ENCODE data around the gene FARP1.

FARP1 gene

DNA sequence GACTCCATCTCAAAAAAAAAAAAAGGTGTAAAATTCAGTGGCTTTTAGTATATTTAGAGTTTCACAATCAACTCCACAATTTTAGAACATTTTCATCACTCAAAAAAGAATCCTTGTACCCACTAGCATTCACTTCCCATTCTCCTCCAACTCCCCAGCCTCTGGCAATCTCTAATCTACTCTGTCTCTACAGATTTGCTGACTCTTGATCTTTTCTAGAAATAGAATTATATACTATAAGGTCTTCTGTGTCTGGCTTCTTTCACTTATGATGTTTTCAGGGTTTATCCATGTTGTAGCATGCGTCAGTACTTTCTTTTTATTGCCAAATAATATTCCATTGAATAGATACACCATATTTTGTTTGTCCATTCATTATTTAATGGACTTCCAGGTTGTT is 8.0 kb upstream of the FARP1 start:
- no peak for DNase-seq

DNA sequence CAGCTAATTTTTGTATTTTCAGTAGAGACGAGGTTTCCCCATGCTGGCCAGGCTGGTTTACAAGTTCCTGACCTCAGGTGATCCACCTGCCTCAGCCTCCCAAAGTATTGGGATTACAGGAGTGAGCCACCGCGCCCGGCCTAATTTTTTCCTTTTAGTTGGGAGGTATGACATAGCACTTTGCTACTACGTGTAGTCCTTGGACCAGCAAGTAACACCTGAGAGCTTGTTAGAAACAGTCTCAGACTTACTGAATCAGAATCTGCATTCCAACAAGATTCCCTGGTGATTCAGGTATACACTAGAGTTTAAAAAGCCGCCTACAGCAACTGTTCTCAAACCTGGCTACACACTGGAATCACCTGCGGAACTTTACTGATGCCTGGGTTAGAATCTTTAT is 1.8 kb upstream of the FARP1 start:
- no peak for DNase-seq

- DNase-seq = peak; percentile 79
These were observed 1.1 kb upstream of the FARP1 start for GRCh38 chr13:98141509-98142379.

DNA sequence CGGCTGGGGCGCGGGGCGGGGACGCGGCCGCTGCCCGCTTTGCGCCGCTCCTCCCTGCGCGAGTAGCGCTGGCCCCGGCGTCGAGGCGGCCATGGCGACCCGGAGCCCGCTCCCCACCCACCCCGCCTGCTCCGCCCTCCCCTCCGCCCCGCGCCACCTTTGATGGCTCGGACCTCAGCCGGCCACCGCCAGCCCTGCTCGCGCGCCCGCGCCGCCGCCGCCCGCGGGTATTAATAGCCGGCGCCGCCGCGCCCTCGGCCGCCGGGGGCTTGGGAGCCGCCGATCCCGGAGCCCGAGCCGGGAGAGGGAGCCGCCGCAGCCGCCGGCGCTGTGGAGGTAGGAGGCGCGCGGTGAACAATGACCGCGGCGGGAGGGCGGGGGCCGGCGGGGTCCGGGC is 261 bp downstream of the FARP1 start:
- no peak for DNase-seq

DNA sequence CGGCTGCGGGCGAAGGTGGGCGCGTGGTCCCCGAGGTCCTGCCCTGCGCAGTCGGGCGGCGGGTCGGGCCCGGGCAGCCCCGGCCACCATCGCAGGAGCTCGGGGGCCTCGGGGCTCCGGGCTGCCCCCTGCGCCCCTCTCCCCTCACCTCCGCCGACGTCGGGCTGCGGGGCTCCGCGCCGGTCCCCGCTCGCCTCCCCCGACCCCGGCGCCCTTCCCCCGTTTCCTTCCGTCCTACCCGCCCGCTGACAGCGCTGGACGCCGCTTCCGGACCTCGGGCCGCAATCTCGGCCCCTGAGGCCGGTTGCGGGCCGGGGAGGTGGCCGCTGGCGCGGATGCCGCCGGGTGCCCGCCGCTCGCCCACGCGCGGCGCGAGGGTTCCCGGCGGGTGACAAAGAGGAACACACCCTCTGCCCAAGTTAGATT is 720 bp downstream of the FARP1 start:
- DNase-seq = no peak

- DNase-seq = peak; percentile 79
These were observed 1.3 kb downstream of the FARP1 start for GRCh38 chr13:98144027-98144741.

DNA sequence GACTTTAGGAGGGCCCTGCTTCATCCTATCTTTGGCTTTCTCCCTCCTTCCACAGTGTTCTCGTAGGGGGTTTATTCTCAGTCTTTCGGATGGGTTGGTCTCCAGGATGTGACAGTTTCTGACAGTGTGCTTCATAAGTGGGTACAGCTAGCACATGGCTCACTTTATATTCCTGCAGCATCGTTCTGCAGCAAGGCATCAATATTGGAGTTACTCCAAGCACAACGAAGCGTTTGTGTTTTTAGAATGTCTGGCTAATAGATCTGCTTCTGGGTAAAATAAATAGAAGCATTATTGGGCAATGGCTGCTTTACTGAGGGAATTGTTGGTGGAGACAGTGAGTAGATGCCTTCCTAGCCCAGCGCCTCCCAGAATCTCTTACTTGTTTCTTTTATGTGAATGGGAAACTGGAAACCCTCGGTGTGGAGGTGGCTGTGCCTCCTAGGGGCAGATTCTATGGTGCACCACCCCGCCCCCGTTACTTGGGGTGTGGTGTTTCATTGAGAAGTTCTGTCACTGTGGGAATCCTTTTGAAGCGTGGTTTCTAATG is 2.0 kb downstream of the FARP1 start:
- peak; percentile 83 for DNase-seq

GRCh38 chr13:98147521-98147920 is 4.6 kb downstream of the FARP1 start:
- no peak for DNase-seq

DNA sequence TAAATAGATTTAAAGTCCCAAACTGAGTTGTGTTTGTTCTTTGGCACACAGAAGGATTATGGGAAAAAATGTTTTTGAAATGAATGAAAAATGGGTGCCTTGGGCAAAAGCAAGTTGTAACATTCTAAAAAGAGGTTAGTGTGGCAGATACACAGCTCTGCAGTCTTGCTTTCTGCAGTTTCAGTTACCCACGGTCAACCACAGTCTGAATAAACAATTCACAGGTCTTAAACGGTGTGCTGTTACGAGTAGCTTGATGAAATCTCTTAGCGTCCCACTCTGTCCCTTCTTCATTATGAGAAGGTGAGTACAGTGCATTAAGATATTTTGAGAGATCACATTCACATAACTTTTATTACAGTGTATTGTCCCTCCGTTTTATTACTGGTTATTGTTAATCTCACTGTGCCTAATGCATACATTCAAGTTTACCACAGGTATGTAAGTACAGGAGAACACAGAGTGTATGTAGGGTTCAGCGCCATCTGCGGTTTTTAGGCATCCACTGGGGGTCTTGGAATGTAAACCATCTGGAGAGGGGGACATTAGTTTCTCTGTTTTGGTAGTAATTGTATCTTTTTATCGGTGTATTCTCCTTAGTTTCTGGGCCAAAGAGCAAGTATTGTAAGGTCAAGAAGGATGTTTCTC is 8.1 kb downstream of the FARP1 start:
- no peak for DNase-seq

- no peak for DNase-seq
These were observed 12.7 kb downstream of the FARP1 start for GRCh38 chr13:98155475-98156109.

DNA sequence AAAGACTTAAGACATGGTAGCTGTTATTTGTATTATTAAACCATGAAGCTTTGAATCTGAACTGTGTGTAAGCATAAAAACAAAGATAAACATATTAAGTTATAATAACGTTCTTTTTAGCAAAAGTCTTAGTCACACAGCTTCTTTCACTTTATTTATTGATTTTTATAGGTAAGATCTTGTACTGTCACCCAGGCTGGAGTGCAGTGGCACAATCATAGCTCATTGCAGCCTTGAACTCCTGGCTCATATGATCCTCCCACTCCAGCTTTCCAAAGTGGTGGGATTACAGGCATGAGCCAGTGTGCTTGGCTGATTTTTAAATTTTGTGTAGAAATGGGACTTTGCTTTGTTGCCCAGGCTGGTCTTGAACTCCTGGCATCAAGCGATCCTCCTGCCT is 13.4 kb downstream of the FARP1 start:
- DNase-seq = no peak

DNA sequence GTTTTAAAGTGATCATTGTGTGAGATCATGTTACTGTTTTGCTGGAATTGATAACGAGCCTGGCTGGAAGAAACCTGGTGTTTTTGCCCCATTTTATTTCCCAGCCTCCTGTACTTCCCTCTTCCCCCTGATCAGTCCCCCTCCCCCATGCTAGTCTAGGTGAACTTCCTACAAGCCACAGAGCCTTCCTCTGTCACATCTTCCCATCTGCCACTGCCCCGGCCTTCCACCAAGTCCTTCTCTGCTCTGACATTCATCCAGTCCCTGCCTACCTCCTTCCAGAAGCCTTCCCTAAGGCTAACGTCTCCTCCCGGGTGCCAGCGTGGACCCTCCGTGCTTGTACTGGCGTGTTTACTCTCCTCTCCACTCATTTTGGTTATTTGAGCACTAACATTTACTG is 14.3 kb downstream of the FARP1 start:
- DNase-seq = no peak

GRCh38 chr13:98157609-98158008 is 14.7 kb downstream of the FARP1 start:
- DNase-seq = no peak

DNA sequence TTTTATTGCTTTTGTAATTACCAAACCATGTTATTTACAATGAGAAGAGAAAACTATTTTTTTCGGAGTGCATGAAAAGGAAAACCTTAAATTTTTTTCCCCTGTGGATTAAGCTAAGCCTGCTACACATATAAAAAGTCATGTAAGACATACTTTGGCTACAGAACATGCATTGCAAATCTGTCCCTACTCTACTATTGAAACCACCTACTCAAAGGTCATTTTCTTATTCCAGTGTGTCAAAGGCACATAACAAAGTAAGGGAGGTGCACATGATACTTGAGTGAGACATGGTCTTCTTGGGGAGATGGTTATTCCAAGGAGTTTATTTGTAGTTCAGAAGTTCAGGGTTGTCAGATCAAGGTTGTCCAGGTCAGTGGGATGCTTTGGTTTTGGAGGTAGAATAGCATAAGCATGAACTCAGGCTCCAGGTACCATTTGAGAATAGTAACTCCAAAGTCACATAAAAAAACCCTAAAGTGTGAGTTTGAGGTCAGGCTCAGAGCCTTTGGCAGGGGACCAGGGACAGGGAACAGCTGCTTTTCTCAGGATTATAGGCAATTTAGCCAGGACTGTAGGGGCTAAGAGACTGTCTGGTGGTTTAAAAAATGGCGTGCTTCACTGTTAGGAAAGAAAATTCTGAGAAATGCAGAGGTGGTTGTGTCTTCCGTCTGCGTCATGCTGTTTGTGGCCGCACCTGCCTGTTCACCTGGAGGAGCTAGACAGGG is 15.4 kb downstream of the FARP1 start:
- no peak for DNase-seq

GRCh38 chr13:98162935-98163334 is 20.0 kb downstream of the FARP1 start:
- DNase-seq = no peak

GRCh38 chr13:98169331-98169730 is 26.4 kb downstream of the FARP1 start:
- no peak for DNase-seq

- DNase-seq = peak; percentile 69
These were observed 29.2 kb downstream of the FARP1 start for GRCh38 chr13:98171900-98172589.

GRCh38 chr13:98172590-98173422 is 29.9 kb downstream of the FARP1 start:
- peak; percentile 28 for DNase-seq

GRCh38 chr13:98173431-98174152 is 30.7 kb downstream of the FARP1 start:
- DNase-seq = peak; percentile 45

- DNase-seq = no peak
These were observed 31.4 kb downstream of the FARP1 start for GRCh38 chr13:98174307-98174706.

Data from retina (tissue), 1 donor.